Hepatocyte (in vitro differentiated cells): ENCODE data around the gene ASB8. TPM values are rescaled to one million over a fixed set of nuclear protein-coding genes. Genes with fewer than 3 reads are reported as not detected.

Experiments used
- DNase-seq: peaks from one replicate; pipeline ENCODE4 v3.0.0-alpha.2; 2016; ENCODE audit warnings: low spot score
- H2AFZ ChIP-seq: fragments of 200-600 bp; sonication (generic); 2 replicates; pipeline ENCODE4 v1.6.0; 2016; ENCODE audit warnings: antibody characterized with exemption, mild to moderate bottlenecking
- H3K27ac ChIP-seq: fragments of 200-600 bp; sonication (generic); 2 replicates; pipeline ENCODE4 v1.5.1; 2016; ENCODE audit warnings: mild to moderate bottlenecking
- H3K27me3 ChIP-seq: fragments of 200-600 bp; sonication (generic); 2 replicates; pipeline ENCODE4 v1.6.1; 2016
- H3K36me3 ChIP-seq: fragments of 200-600 bp; sonication (generic); replicated peaks from 2 replicates; pipeline ENCODE4 v1.5.1; 2016; ENCODE audit warnings: low read depth; ENCODE audit not compliant: insufficient read depth
- H3K4me1 ChIP-seq: fragments of 200-600 bp; sonication (generic); 2 replicates; pipeline ENCODE4 v1.5.1; 2016; ENCODE audit warnings: mild to moderate bottlenecking, moderate library complexity; ENCODE audit not compliant: insufficient read depth
- H3K4me2 ChIP-seq: fragments of 200-600 bp; sonication (generic); 2 replicates; pipeline ENCODE4 v1.6.0; 2016
- H3K4me3 ChIP-seq: fragments of 200-600 bp; sonication (generic); 2 replicates; pipeline ENCODE4 v1.5.1; 2016; ENCODE audit warnings: mild to moderate bottlenecking
- H3K79me2 ChIP-seq: fragments of 200-600 bp; sonication (generic); 2 replicates; pipeline ENCODE4 v1.6.0; 2017; ENCODE audit warnings: mild to moderate bottlenecking
- H3K9me2 ChIP-seq: fragments of 200-600 bp; sonication (generic); replicated peaks from 2 replicates; pipeline ENCODE4 v1.6.0; 2017; ENCODE audit warnings: mild to moderate bottlenecking; ENCODE audit not compliant: insufficient read depth
- H3K9me3 ChIP-seq: fragments of 200-600 bp; sonication (generic); 2 replicates; pipeline ENCODE4 v1.5.1; 2016; ENCODE audit warnings: low read depth, mild to moderate bottlenecking
- H4K20me1 ChIP-seq: fragments of 200-600 bp; sonication (generic); 2 replicates; pipeline ENCODE4 v1.6.0; 2016; ENCODE audit warnings: mild to moderate bottlenecking; ENCODE audit not compliant: insufficient read depth, poor library complexity, severe bottlenecking
- EZH2 ChIP-seq: fragments of 200-600 bp; sonication (generic); IDR thresholded peaks from 2 replicates; pipeline ENCODE4 v1.6.1; 2016; ENCODE audit warnings: antibody characterized with exemption, mild to moderate bottlenecking, borderline replicate concordance
- EZH2phosphoT487 ChIP-seq: fragments of 200-600 bp; sonication (generic); IDR thresholded peaks from one replicate; pipeline ENCODE4 v1.6.1; 2018; ENCODE audit warnings: antibody characterized with exemption, mild to moderate bottlenecking, low read depth, moderate library complexity; ENCODE audit not compliant: unreplicated experiment, severe bottlenecking
- WGBS: methylation state at CpG from one replicate; pipeline ENCODE4 v1.1.6; 2016; ENCODE audit warnings: low lambda C conversion rate; ENCODE audit errors: missing lambda C conversion rate; 5-methylcytosine and 5-hydroxymethylcytosine counted together
- polyA plus RNA-seq: library from polyadenylated mRNA; unstranded; fragments of >200 nt; fragmentation: Nextera tagmentation; extraction: Ambion mirVana; gene quantifications from 2 replicates; pipeline ENCODE4 v1.2.1, GENCODE V29; 2016
- total RNA-seq: library from RNA; depleted of rRNA; stranded (reverse); fragments of >200 nt; gene quantifications from 2 replicates; pipeline ENCODE4 v1.2.3, GENCODE V29; 2014
- TF ChIP-seq, protein P1 (sequence below): fragments of 200-600 bp; sonication (generic); IDR thresholded peaks from 2 replicates; pipeline ENCODE4 v1.5.1; 2016; ENCODE audit warnings: antibody characterized with exemption, mild to moderate bottlenecking; ENCODE audit not compliant: poor library complexity

ASB8 gene
- total and polyA plus RNA-seq, 2 experiments from 2014 or later: 27.2 to 29.0 TPM

DNA sequence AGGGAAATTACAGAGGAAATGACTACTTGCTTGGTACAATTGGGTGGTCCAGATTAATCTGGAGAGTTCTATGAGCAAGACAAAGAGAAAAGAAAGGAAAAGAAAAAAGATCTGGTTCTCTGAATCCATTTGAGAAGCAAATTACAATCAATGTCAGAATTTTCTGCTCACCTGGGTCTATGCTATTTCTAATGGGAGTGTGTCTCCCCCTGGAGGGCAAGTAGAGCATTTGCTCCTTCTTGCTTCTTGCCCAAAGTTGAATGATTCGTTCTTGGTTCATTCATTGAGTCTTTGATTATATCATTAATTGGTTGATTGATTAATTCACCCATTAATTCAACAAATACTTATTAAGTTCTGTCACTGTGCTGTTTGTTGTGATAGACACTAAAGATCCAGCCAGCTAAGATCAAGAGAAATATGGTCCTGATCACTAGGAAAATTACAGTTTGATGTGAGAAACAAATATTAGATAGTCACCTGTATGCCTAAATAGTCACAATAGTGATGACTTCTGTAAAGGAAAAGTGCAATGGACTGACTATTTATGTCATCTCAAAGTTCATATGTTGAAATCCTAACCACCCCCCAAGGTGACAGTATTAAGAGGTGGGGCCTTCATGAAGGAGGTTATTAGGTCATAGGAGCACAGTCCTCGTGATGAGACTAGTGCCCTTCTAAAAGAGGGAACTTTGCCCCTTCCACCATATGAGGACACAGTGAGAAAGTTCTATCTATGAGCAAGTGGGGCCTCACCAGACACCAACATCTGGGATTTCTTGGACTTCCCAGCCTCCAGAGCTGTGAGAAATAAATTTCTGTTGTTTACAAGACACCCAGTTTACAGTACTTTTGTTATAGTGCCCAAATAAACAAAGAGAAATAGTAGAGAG lies 8.0 kb upstream of the ASB8 start:
- Histone ChIP-seq H3K4me1 (no peaks in the 10 kb centered on the region), H3K27ac (no peak overlapping the region), H3K9me2 (no peaks in the 10 kb centered on the region), H3K36me3 (no peaks in the 10 kb centered on the region), H3K79me2 (no peaks in the 10 kb centered on the region), H3K4me3 (no peak overlapping the region), H3K4me2 (no peak overlapping the region), H2AFZ (no peak overlapping the region), H3K27me3 (no peaks in the 10 kb centered on the region), H4K20me1 (no peaks in the 10 kb centered on the region), H3K9me3 (no peaks in the 10 kb centered on the region)
- peak; percentile 79 for DNase-seq
- WGBS: 34% methylated on average over 2 of the region's 2 CpGs
- no peak for TF ChIP-seq EZH2
- TF ChIP-seq, protein P1, sequence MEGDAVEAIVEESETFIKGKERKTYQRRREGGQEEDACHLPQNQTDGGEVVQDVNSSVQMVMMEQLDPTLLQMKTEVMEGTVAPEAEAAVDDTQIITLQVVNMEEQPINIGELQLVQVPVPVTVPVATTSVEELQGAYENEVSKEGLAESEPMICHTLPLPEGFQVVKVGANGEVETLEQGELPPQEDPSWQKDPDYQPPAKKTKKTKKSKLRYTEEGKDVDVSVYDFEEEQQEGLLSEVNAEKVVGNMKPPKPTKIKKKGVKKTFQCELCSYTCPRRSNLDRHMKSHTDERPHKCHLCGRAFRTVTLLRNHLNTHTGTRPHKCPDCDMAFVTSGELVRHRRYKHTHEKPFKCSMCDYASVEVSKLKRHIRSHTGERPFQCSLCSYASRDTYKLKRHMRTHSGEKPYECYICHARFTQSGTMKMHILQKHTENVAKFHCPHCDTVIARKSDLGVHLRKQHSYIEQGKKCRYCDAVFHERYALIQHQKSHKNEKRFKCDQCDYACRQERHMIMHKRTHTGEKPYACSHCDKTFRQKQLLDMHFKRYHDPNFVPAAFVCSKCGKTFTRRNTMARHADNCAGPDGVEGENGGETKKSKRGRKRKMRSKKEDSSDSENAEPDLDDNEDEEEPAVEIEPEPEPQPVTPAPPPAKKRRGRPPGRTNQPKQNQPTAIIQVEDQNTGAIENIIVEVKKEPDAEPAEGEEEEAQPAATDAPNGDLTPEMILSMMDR: peak; percentile 88

DNA sequence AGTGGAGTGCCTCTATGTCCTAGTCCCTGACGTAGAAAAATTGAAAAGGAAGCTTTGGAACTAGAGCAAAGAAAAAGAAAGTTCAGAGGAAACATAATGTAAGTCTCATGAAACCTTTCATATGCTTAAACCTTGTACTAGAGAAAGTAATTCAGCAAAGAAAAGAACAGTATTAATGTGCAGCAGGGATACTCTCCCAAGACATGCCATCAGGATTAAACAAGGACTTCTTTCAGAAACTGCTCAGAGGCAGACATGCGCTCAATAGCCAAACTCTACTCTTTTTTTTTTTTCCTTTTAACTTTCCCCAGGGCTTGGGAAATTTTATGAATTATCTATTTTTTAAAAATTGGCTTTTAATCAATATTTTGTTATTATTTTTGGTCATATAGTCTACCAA lies 7.1 kb upstream of the ASB8 start:
- Histone ChIP-seq H3K79me2 (no peaks in the 10 kb centered on the region), H3K4me3 (no peak overlapping the region), H3K9me2 (no peaks in the 10 kb centered on the region), H2AFZ (no peak overlapping the region), H3K27me3 (no peaks in the 10 kb centered on the region), H3K27ac (no peak overlapping the region), H3K4me1 (no peaks in the 10 kb centered on the region), H3K9me3 (no peaks in the 10 kb centered on the region), H3K36me3 (no peaks in the 10 kb centered on the region), H3K4me2 (no peak overlapping the region), H4K20me1 (no peaks in the 10 kb centered on the region)
- WGBS: 85% methylated on average over 2 of the region's 2 CpGs
- TF ChIP-seq EZH2 (no peak), EZH2phosphoT487 (no peak)
- TF ChIP-seq, protein P1: no peak
- no peak for DNase-seq

DNA sequence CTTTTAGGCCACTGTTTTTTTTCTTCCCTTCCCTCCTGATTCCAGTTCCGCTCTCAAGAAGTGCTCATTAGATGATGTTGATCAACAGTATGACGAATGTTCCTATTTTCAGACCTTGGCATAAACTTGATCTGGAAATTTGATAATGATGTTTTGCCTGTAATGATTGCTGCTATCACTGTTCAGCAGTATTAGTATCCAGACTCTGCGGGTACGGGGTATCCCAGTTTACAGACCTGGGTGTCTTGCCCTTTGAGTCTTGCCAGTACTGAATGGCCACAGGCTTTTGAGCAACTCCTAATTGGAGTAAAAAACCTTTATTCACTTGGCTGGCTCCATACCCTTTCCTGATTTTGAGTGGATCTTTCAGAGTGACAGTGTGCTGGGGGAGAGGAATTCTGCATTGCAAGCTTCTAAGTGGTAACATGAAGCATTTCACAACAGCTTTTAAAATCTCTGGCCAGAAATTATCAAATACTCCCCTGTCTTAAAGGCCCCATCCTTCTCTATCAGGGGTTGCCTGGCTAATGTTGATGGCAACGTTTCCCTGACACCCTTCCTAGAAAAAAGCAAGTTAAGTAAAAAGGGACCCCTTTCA lies 5.9 kb upstream of the ASB8 start:
- 61% methylated on average over 5 of the region's 5 CpGs for WGBS
- H4K20me1 ChIP-seq: no peaks in the 10 kb centered on the region
- no peaks in the 10 kb centered on the region for H3K79me2 ChIP-seq
- DNase-seq: no peak
- H3K27me3 ChIP-seq: no peaks in the 10 kb centered on the region
- H2AFZ ChIP-seq: no peak overlapping the region
- TF ChIP-seq EZH2phosphoT487 (no peak), EZH2 (no peak)
- TF ChIP-seq, protein P1: no peak
- no peak overlapping the region for H3K4me3 ChIP-seq
- H3K36me3 ChIP-seq: no peaks in the 10 kb centered on the region
- no peaks in the 10 kb centered on the region for H3K9me2 ChIP-seq
- no peak overlapping the region for H3K27ac ChIP-seq
- no peak overlapping the region for H3K4me2 ChIP-seq
- H3K4me1 ChIP-seq: no peaks in the 10 kb centered on the region
- no peaks in the 10 kb centered on the region for H3K9me3 ChIP-seq
